A673 (cell line): ENCODE measurements around the gene PDLIM5. TPM values are rescaled to one million over a fixed set of nuclear protein-coding genes. Genes with fewer than 3 reads are reported as not detected.

Source experiments
- BruUV-seq: library from RNA; stranded (reverse); fragments of 400-500 nt; replicated peaks from 2 replicates; lab custom pipeline; 2021; lab: Mats Ljungman, UMichigan
- CTCF ChIA-PET: fragments of 300-600 bp; sonication (Branson Sonifier 250); formaldehyde crosslinking; loops from one replicate; lab custom pipeline; 2022; ENCODE audit warnings: antibody characterized with exemption; lab: Charles Lee
- POLR2A ChIA-PET: fragments of 300-600 bp; sonication (Branson Sonifier 250); formaldehyde crosslinking; loops from one replicate; lab custom pipeline; 2022; ENCODE audit warnings: antibody characterized with exemption; ENCODE audit not compliant: low non-redundant PET; lab: Charles Lee
- DNase-seq: peaks from one replicate; pipeline ENCODE4 v3.0.0-alpha.2; 2015; ENCODE audit warnings: low spot score
- H3K27ac ChIP-seq: fragments of 200-600 bp; sonication (generic); 2 replicates; pipeline ENCODE4 v1.5.1; 2016; ENCODE audit warnings: mixed run types, low read depth, mild to moderate bottlenecking, mixed read lengths, antibody characterized with exemption, low read length; ENCODE audit not compliant: poor library complexity, severe bottlenecking
- H3K27me3 ChIP-seq: fragments of 200-600 bp; sonication (generic); replicated peaks from 2 replicates; pipeline ENCODE4 v1.6.1; 2017; ENCODE audit warnings: mixed run types, low read depth, mild to moderate bottlenecking, mixed read lengths, antibody characterized with exemption, low read length; ENCODE audit not compliant: insufficient read depth, poor library complexity
- H3K36me3 ChIP-seq: fragments of 200-600 bp; sonication (generic); 2 replicates; pipeline ENCODE4 v1.6.1; 2016; ENCODE audit warnings: mixed run types, mild to moderate bottlenecking, mixed read lengths, antibody characterized with exemption, low read length; ENCODE audit not compliant: insufficient read depth, poor library complexity, severe bottlenecking
- H3K4me1 ChIP-seq: fragments of 200-600 bp; sonication (generic); 2 replicates; pipeline ENCODE4 v1.6.1; 2017; ENCODE audit warnings: mixed run types, mild to moderate bottlenecking, mixed read lengths, antibody characterized with exemption, low read length; ENCODE audit not compliant: insufficient read depth, poor library complexity, severe bottlenecking
- H3K4me3 ChIP-seq: fragments of 200-600 bp; sonication (generic); 2 replicates; pipeline ENCODE4 v1.5.1; 2016; ENCODE audit warnings: low read depth, mixed run types, mild to moderate bottlenecking, mixed read lengths, low read length; ENCODE audit not compliant: poor library complexity, severe bottlenecking
- H3K9me3 ChIP-seq: fragments of 200-600 bp; sonication (generic); 2 replicates; pipeline ENCODE4 v1.6.1; 2016; ENCODE audit warnings: mixed run types, low read depth, mild to moderate bottlenecking, mixed read lengths, antibody characterized with exemption, low read length; ENCODE audit not compliant: poor library complexity, severe bottlenecking
- EZH2 ChIP-seq: fragments of 200-600 bp; sonication (generic); IDR thresholded peaks from 2 replicates; pipeline ENCODE4 v1.6.1; 2017; ENCODE audit warnings: borderline replicate concordance, low read depth, mild to moderate bottlenecking, mixed read lengths, antibody characterized with exemption, low read length; ENCODE audit not compliant: poor library complexity, severe bottlenecking
- intact Hi-C: fragments of 100-400 bp; cut with micrococcal nuclease; formaldehyde crosslinking; loops from one replicate; pipeline ENCODE4 v1.10.0; 2022; ENCODE audit not compliant: unreplicated experiment
- total RNA-seq: library from RNA; stranded (reverse); gene quantifications from 2 replicates; pipeline ENCODE4 v1.2.3, GENCODE V29; 2021
- TF ChIP-seq, protein P1 (sequence below): fragments of 300-800, 200-600 bp; sonication (generic); conservative IDR thresholded peaks from 2 replicates; pipeline ENCODE4 v1.5.1; 2017; ENCODE audit warnings: low read depth, mild to moderate bottlenecking, antibody characterized with exemption, low read length, moderate library complexity, mixed read lengths

Gene PDLIM5
- total RNA-seq, 1 experiment from 2014 or later: 174 TPM

GRCh38 chr4:94650134-94650495, 198.4 kb downstream of the PDLIM5 start:
- Histone ChIP-seq H3K4me3 (no peak overlapping the region), H3K36me3 (peaks cover 14% of the 10 kb centered on the region), H3K27ac (no peak overlapping the region), H3K4me1 (peaks cover 8% of the 10 kb centered on the region), H3K27me3 (no peaks in the 10 kb centered on the region), H3K9me3 (no peaks in the 10 kb centered on the region)
- no peak for DNase-seq
- ChIA-PET POLR2A (no interaction called here), CTCF (no interaction called here)
- BruUV-seq: no TSS peak
- TF ChIP-seq, protein P1, sequence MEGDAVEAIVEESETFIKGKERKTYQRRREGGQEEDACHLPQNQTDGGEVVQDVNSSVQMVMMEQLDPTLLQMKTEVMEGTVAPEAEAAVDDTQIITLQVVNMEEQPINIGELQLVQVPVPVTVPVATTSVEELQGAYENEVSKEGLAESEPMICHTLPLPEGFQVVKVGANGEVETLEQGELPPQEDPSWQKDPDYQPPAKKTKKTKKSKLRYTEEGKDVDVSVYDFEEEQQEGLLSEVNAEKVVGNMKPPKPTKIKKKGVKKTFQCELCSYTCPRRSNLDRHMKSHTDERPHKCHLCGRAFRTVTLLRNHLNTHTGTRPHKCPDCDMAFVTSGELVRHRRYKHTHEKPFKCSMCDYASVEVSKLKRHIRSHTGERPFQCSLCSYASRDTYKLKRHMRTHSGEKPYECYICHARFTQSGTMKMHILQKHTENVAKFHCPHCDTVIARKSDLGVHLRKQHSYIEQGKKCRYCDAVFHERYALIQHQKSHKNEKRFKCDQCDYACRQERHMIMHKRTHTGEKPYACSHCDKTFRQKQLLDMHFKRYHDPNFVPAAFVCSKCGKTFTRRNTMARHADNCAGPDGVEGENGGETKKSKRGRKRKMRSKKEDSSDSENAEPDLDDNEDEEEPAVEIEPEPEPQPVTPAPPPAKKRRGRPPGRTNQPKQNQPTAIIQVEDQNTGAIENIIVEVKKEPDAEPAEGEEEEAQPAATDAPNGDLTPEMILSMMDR: no peak
- no peak for TF ChIP-seq EZH2
- intact Hi-C loops: no loop called here

DNA sequence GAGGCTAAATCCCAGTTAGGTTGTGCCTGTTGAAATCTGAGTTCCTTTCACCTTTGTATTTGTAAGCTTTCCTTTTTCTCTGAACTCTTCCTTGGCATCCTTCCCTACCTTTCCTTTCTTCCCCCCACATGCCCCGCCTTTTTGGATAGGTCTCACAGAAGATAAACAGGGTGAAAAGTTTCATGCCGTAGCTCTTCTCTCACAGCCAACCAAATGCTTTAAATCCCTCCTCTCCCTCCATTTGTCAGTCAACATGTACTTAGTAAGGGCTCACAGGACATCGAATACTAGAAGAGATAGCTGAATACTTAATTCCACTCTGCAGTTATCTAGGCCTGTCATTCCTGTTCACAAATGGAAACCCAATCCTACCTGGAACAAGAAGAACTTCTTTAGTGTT, 198.9 kb downstream of the PDLIM5 start:
- CTCF ChIA-PET: no interaction called here

GRCh38 chr4:94653095-94653649, 201.4 kb downstream of the PDLIM5 start:
- Histone ChIP-seq H3K9me3 (no peaks in the 10 kb centered on the region), H3K27me3 (no peaks in the 10 kb centered on the region), H3K4me1 (peaks cover 8% of the 10 kb centered on the region), H3K4me3 (no peak overlapping the region), H3K27ac (no peak overlapping the region), H3K36me3 (peaks cover 11% of the 10 kb centered on the region)
- DNase-seq: no peak
- intact Hi-C loops: no loop called here
- POLR2A ChIA-PET: no interaction called here
- no TSS peak for BruUV-seq
- TF ChIP-seq, protein P1: no peak
- TF ChIP-seq EZH2: no peak
- CTCF ChIA-PET: no interaction called here

More for the DNA sequence above, 198.9 kb downstream of the PDLIM5 start:
- intact Hi-C loops: no loop called here
- H3K36me3 ChIP-seq: peaks cover 14% of the 10 kb centered on the region
- H3K4me1 ChIP-seq: peaks cover 8% of the 10 kb centered on the region
- no peak overlapping the region for H3K27ac ChIP-seq
- BruUV-seq: no TSS peak
- H3K27me3 ChIP-seq: no peaks in the 10 kb centered on the region
- no peaks in the 10 kb centered on the region for H3K9me3 ChIP-seq
- DNase-seq: no peak
- POLR2A ChIA-PET: no interaction called here
- TF ChIP-seq EZH2: no peak
- no peak overlapping the region for H3K4me3 ChIP-seq
